OCI-LY1 (cell line): ENCODE results near the gene PPP1R9A.

Experiments
- EZH2 ChIP-seq: fragments of 200-600 bp; sonication (generic), shearing (Covaris generic); IDR thresholded peaks from 2 replicates; pipeline ENCODE4 v1.8.0; 2017; ENCODE audit warnings: borderline replicate concordance, mixed run types, mild to moderate bottlenecking, antibody characterized with exemption, low read length, moderate library complexity, mixed read lengths
- TF ChIP-seq, protein P1 (sequence below): fragments of 200-600 bp; sonication (generic), shearing (Covaris generic); IDR thresholded peaks from 2 replicates; pipeline ENCODE4 v1.5.1; 2017; ENCODE audit warnings: mild to moderate bottlenecking, antibody characterized with exemption, low read length, moderate library complexity, mixed read lengths

DNA sequence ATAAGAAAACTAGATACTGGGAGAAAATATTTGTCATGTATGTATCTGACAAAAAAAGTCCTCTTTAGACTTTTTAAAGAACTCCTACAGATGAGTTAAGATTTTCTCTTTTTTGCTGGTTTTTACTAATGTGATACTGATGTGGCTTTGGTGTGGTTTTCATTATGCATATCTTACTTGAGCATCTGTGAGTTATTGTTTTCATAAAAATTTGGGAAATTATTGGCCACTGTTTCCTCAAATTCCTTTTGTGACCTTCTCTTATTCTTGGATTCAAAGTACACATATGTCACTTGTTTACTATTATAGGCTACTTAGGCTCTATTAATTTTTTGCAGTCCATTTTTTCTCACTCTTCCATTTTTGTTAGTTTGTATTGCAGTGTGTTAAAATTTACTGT lies 89.0 kb downstream of the PPP1R9A start:
- TF ChIP-seq, protein P1, sequence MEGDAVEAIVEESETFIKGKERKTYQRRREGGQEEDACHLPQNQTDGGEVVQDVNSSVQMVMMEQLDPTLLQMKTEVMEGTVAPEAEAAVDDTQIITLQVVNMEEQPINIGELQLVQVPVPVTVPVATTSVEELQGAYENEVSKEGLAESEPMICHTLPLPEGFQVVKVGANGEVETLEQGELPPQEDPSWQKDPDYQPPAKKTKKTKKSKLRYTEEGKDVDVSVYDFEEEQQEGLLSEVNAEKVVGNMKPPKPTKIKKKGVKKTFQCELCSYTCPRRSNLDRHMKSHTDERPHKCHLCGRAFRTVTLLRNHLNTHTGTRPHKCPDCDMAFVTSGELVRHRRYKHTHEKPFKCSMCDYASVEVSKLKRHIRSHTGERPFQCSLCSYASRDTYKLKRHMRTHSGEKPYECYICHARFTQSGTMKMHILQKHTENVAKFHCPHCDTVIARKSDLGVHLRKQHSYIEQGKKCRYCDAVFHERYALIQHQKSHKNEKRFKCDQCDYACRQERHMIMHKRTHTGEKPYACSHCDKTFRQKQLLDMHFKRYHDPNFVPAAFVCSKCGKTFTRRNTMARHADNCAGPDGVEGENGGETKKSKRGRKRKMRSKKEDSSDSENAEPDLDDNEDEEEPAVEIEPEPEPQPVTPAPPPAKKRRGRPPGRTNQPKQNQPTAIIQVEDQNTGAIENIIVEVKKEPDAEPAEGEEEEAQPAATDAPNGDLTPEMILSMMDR = no peak
- no peak for TF ChIP-seq EZH2
